CD8-positive, alpha-beta memory T cell (primary cell): ENCODE measurements around the gene NAALADL2. TPM values are rescaled to one million over a fixed set of nuclear protein-coding genes. Genes with fewer than 3 reads are reported as not detected.

Source experiments
- CTCF ChIA-PET: fragments of 350-600 bp; sonication (Branson Sonifier 250); formaldehyde crosslinking; loops from one replicate; lab custom pipeline; 2021; ENCODE audit warnings: antibody characterized with exemption; lab: Charles Lee
- POLR2A ChIA-PET: fragments of 350-600 bp; sonication (Branson Sonifier 250); formaldehyde crosslinking; loops from one replicate; lab custom pipeline; 2021; ENCODE audit warnings: antibody characterized with exemption; lab: Charles Lee
- DNase-seq, 5 donors: peaks; one replicate each; pipeline versions ENCODE4 v3.0.0 to v3.0.0-alpha.2; 2020 to 2022; ENCODE audit warnings: mixed read lengths in 1 of 5
- H3K27ac ChIP-seq: one replicate; pipeline ENCODE4 v1.7.0; 2013; ENCODE audit warnings: low read depth, mild to moderate bottlenecking, low read length, moderate library complexity
- H3K27me3 ChIP-seq: 2 replicates; pipeline ENCODE4 v1.7.0; 2013; ENCODE audit warnings: low read length, mild to moderate bottlenecking; ENCODE audit not compliant: insufficient read depth, poor library complexity, severe bottlenecking
- H3K36me3 ChIP-seq: 2 replicates; pipeline ENCODE4 v1.7.0; 2013; ENCODE audit warnings: mild to moderate bottlenecking, low read length, moderate library complexity; ENCODE audit not compliant: insufficient read depth
- H3K4me1 ChIP-seq: 2 replicates; pipeline ENCODE4 v1.7.0; 2013; ENCODE audit warnings: mild to moderate bottlenecking, low read length, moderate library complexity; ENCODE audit not compliant: insufficient read depth
- H3K4me3 ChIP-seq: 2 replicates; pipeline ENCODE4 v1.7.0; 2013; ENCODE audit warnings: mild to moderate bottlenecking, low read length
- H3K9me3 ChIP-seq: 2 replicates; pipeline ENCODE4 v1.7.0; 2013; ENCODE audit warnings: mild to moderate bottlenecking, low read length
- H3K27ac Mint-ChIP-seq, 8 donors: one replicate each; pipeline ENCODE4 v1.8.0; 2020 to 2021; ENCODE audit warnings: mixed read lengths in 8 of 8, mild to moderate bottlenecking in 6 of 8, inconsistent platforms in 3 of 8, moderate library complexity in 3 of 8
- H3K27me3 Mint-ChIP-seq, 2 donors: one replicate each; pipeline ENCODE4 v1.8.0; 2020 to 2021; ENCODE audit warnings: mixed read lengths in 2 of 2, mild to moderate bottlenecking in 1 of 2, moderate library complexity in 1 of 2
- H3K36me3 Mint-ChIP-seq, 3 donors: one replicate each; pipeline ENCODE4 v1.8.0; 2020 to 2021; ENCODE audit warnings: mixed read lengths in 3 of 3, inconsistent platforms in 1 of 3, mild to moderate bottlenecking in 1 of 3
- H3K4me1 Mint-ChIP-seq, 3 donors: one replicate each; pipeline ENCODE4 v1.8.0; 2020 to 2021; ENCODE audit warnings: mixed read lengths in 3 of 3, inconsistent platforms in 1 of 3, mild to moderate bottlenecking in 1 of 3
- H3K4me3 Mint-ChIP-seq, 7 donors: one replicate each; pipeline ENCODE4 v1.8.0; 2020 to 2021; ENCODE audit warnings: mixed read lengths in 7 of 7, mild to moderate bottlenecking in 6 of 7, moderate library complexity in 4 of 7, inconsistent platforms in 2 of 7
- H3K9me3 Mint-ChIP-seq, 5 donors: one replicate each; pipeline ENCODE4 v1.8.0; 2020 to 2022; ENCODE audit warnings: mixed read lengths in 5 of 5, mild to moderate bottlenecking in 3 of 5, moderate library complexity in 2 of 5, inconsistent platforms in 1 of 5
- polyA plus RNA-seq: library from polyadenylated mRNA; unstranded; fragments of 300-500 nt; fragmentation: Illumina TruSeq; gene quantifications from one replicate; pipeline ENCODE4 v1.2.3, GENCODE V29; 2021
- total RNA-seq, 2 experiments: library from RNA; stranded (reverse); gene quantifications; one replicate each; pipeline ENCODE4 v1.2.3, GENCODE V29; 2021

The NAALADL2 gene
- total and polyA plus RNA-seq, 3 experiments from 2014 or later, result not detected

- no peaks in the 10 kb centered on the region for H3K4me1 Mint-ChIP-seq
- no peak for DNase-seq
- H3K4me3 Mint-ChIP-seq, result no peak overlapping the region
- ChIA-PET POLR2A (no interaction called here), CTCF (no interaction called here)
- peaks cover 0 to 4% (median 0%) of the 10 kb centered on the region in 5 donors for H3K9me3 Mint-ChIP-seq
- Histone ChIP-seq H3K4me3 (no peak overlapping the region), H3K4me1 (no peaks in the 10 kb centered on the region), H3K36me3 (no peaks in the 10 kb centered on the region), H3K27ac (no peak overlapping the region), H3K9me3 (no peaks in the 10 kb centered on the region), H3K27me3 (no peaks in the 10 kb centered on the region)
- H3K27me3 Mint-ChIP-seq, result no peaks in the 10 kb centered on the region
- no peak overlapping the region for H3K27ac Mint-ChIP-seq
- no peaks in the 10 kb centered on the region for H3K36me3 Mint-ChIP-seq
Observed at GRCh38 chr3:175091426-175092114, 232.4 kb downstream of the NAALADL2 start.

GRCh38 chr3:175093748-175094147 lies 234.6 kb downstream of the NAALADL2 start:
- ChIA-PET CTCF (no interaction called here), POLR2A (no interaction called here)
- H3K4me3 Mint-ChIP-seq, result no peak overlapping the region
- no peaks in the 10 kb centered on the region for H3K9me3 ChIP-seq
- H3K36me3 ChIP-seq, result no peaks in the 10 kb centered on the region
- no peak for DNase-seq
- no peaks in the 10 kb centered on the region for H3K4me1 Mint-ChIP-seq
- H3K27ac Mint-ChIP-seq, result no peak overlapping the region
- no peaks in the 10 kb centered on the region for H3K27me3 ChIP-seq
- peaks cover 0 to 4% (median 0%) of the 10 kb centered on the region in 5 donors for H3K9me3 Mint-ChIP-seq
- no peak overlapping the region for H3K27ac ChIP-seq
- no peaks in the 10 kb centered on the region for H3K27me3 Mint-ChIP-seq
- H3K4me3 ChIP-seq, result no peak overlapping the region
- no peaks in the 10 kb centered on the region for H3K4me1 ChIP-seq
- H3K36me3 Mint-ChIP-seq, result no peaks in the 10 kb centered on the region

- Mint-ChIP-seq H3K4me1 (no peaks in the 10 kb centered on the region), H3K27ac (no peak overlapping the region), H3K36me3 (no peaks in the 10 kb centered on the region), H3K27me3 (peaks cover 0 to under 1% of the 10 kb centered on the region in 2 donors), H3K4me3 (no peak overlapping the region), H3K9me3 (peaks cover 0 to 6% (median 0%) of the 10 kb centered on the region in 5 donors)
- H3K4me1 ChIP-seq, result no peaks in the 10 kb centered on the region
- H3K36me3 ChIP-seq, result no peaks in the 10 kb centered on the region
- POLR2A ChIA-PET, result no interaction called here
- no peaks in the 10 kb centered on the region for H3K9me3 ChIP-seq
- no peaks in the 10 kb centered on the region for H3K27me3 ChIP-seq
- CTCF ChIA-PET, result no interaction called here
- H3K27ac ChIP-seq, result no peak overlapping the region
- DNase-seq, result no peak
- no peak overlapping the region for H3K4me3 ChIP-seq
Observed at GRCh38 chr3:175094344-175094743, 235.2 kb downstream of the NAALADL2 start.

- Histone ChIP-seq H3K27me3 (no peaks in the 10 kb centered on the region), H3K4me3 (no peak overlapping the region), H3K9me3 (no peaks in the 10 kb centered on the region), H3K4me1 (no peaks in the 10 kb centered on the region), H3K27ac (no peak overlapping the region), H3K36me3 (no peaks in the 10 kb centered on the region)
- Mint-ChIP-seq H3K36me3 (no peaks in the 10 kb centered on the region), H3K27me3 (peaks cover 0 to 2% of the 10 kb centered on the region in 2 donors), H3K4me3 (no peak overlapping the region), H3K9me3 (peaks cover 0 to 7% (median 2%) of the 10 kb centered on the region in 5 donors), H3K4me1 (no peaks in the 10 kb centered on the region), H3K27ac (no peak overlapping the region)
- CTCF ChIA-PET, result no interaction called here
- DNase-seq, result no peak
- POLR2A ChIA-PET, result no interaction called here
Observed at GRCh38 chr3:175098644-175099043, 239.5 kb downstream of the NAALADL2 start.

- H3K27me3 ChIP-seq, result no peaks in the 10 kb centered on the region
- no peak for DNase-seq
- Mint-ChIP-seq H3K36me3 (no peaks in the 10 kb centered on the region), H3K27ac (no peak overlapping the region), H3K9me3 (peaks cover 0 to 9% (median 2%) of the 10 kb centered on the region in 5 donors), H3K27me3 (peaks cover 0 to 2% of the 10 kb centered on the region in 2 donors), H3K4me1 (no peaks in the 10 kb centered on the region), H3K4me3 (no peak overlapping the region)
- H3K27ac ChIP-seq, result no peak overlapping the region
- H3K9me3 ChIP-seq, result no peaks in the 10 kb centered on the region
- CTCF ChIA-PET, result no interaction called here
- POLR2A ChIA-PET, result no interaction called here
- no peak overlapping the region for H3K4me3 ChIP-seq
- no peaks in the 10 kb centered on the region for H3K36me3 ChIP-seq
- H3K4me1 ChIP-seq, result no peaks in the 10 kb centered on the region
Observed at GRCh38 chr3:175102161-175102560, 243.0 kb downstream of the NAALADL2 start.

- no peak overlapping the region for H3K4me3 Mint-ChIP-seq
Observed at GRCh38 chr3:175103298-175103697, 244.2 kb downstream of the NAALADL2 start.

GRCh38 chr3:175105066-175105465 lies 245.9 kb downstream of the NAALADL2 start:
- H3K4me3 Mint-ChIP-seq, result no peak overlapping the region

More at GRCh38 chr3:175103298-175103697, 244.2 kb downstream of the NAALADL2 start:
- H3K36me3 Mint-ChIP-seq, result no peaks in the 10 kb centered on the region
- peaks cover 0 to 9% (median 2%) of the 10 kb centered on the region in 5 donors for H3K9me3 Mint-ChIP-seq
- H3K4me1 Mint-ChIP-seq, result no peaks in the 10 kb centered on the region
- no peaks in the 10 kb centered on the region for H3K4me1 ChIP-seq
- peaks cover 0 to 2% of the 10 kb centered on the region in 2 donors for H3K27me3 Mint-ChIP-seq
- no peak for DNase-seq
- H3K9me3 ChIP-seq, result no peaks in the 10 kb centered on the region
- no peak overlapping the region for H3K27ac ChIP-seq
- no peaks in the 10 kb centered on the region for H3K27me3 ChIP-seq
- POLR2A ChIA-PET, result no interaction called here
- H3K36me3 ChIP-seq, result no peaks in the 10 kb centered on the region
- CTCF ChIA-PET, result no interaction called here
- no peak overlapping the region for H3K27ac Mint-ChIP-seq
- no peak overlapping the region for H3K4me3 ChIP-seq

GRCh38 chr3:175107231-175107630 lies 248.1 kb downstream of the NAALADL2 start:
- POLR2A ChIA-PET, result no interaction called here
- Histone ChIP-seq H3K4me1 (no peaks in the 10 kb centered on the region), H3K9me3 (no peaks in the 10 kb centered on the region), H3K27ac (no peak overlapping the region), H3K36me3 (no peaks in the 10 kb centered on the region), H3K27me3 (no peaks in the 10 kb centered on the region), H3K4me3 (no peak overlapping the region)
- peaks cover 0 to 3% (median 0%) of the 10 kb centered on the region in 5 donors for H3K9me3 Mint-ChIP-seq
- no peaks in the 10 kb centered on the region for H3K36me3 Mint-ChIP-seq
- H3K4me1 Mint-ChIP-seq, result no peaks in the 10 kb centered on the region
- CTCF ChIA-PET, result no interaction called here
- no peak for DNase-seq
- H3K27me3 Mint-ChIP-seq, result no peaks in the 10 kb centered on the region
- no peak overlapping the region for H3K27ac Mint-ChIP-seq
- H3K4me3 Mint-ChIP-seq, result no peak overlapping the region

More at GRCh38 chr3:175105066-175105465, 245.9 kb downstream of the NAALADL2 start:
- ChIA-PET POLR2A (no interaction called here), CTCF (no interaction called here)
- no peak overlapping the region for H3K4me3 ChIP-seq
- H3K36me3 ChIP-seq, result no peaks in the 10 kb centered on the region
- H3K27ac ChIP-seq, result no peak overlapping the region
- no peak for DNase-seq
- no peaks in the 10 kb centered on the region for H3K27me3 ChIP-seq
- H3K36me3 Mint-ChIP-seq, result no peaks in the 10 kb centered on the region
- no peaks in the 10 kb centered on the region for H3K9me3 ChIP-seq
- H3K4me1 ChIP-seq, result no peaks in the 10 kb centered on the region
- no peak overlapping the region for H3K27ac Mint-ChIP-seq
- H3K4me1 Mint-ChIP-seq, result no peaks in the 10 kb centered on the region
- H3K9me3 Mint-ChIP-seq, result peaks cover 0 to 8% (median 2%) of the 10 kb centered on the region in 5 donors
- H3K27me3 Mint-ChIP-seq, result no peaks in the 10 kb centered on the region
